ENCODE data around the gene ACER3.
"Not testable (repeated sequence)": the region's sequence is repeated elsewhere in the genome, so short reads cannot be mapped to it uniquely, and the experiment has no call there.

Gene ACER3

DNA sequence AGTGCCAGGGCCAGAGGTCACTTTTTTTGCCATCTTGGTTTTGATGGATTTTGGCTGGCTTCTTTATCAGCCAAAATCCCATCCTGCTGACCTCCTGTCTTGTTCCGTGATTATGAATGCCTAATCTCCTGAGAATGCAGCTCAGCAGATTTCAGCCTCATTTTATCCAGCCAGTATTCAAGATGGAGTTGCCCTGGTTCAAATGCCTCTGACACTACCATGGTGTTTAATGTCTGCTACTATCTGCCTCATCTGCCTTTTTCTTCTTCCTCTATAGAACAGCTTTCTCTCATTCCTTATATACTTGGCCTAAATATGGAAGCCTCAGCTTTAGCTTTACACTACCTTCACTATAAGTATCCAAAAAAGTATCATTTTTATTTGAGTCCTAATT is 50.7 kb downstream of the ACER3 start:
- DNase-seq (ENCODE audit: extremely low spot score, insufficient read length, low read depth) = no peak
- no peak for FAIRE-seq

DNA sequence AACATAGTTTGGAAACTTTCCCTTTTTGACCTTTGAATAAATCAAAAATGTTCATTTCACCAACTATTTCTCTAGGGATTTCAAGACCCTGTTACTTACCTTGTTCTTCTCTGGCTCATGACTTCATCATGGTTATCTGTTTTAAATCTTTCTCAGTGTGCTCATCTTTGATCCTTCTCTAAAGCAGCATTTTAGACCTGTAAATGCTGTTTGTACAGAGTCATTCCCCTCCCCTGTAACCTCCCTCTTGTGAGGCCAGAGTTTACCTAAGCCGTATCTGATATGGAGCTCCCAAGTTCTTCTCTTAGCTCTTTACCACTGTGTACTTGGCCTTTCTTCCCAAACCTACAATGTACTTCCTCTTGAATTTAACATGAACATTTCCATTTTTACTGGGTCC is 56.0 kb downstream of the ACER3 start:
- FAIRE-seq = no peak

DNA sequence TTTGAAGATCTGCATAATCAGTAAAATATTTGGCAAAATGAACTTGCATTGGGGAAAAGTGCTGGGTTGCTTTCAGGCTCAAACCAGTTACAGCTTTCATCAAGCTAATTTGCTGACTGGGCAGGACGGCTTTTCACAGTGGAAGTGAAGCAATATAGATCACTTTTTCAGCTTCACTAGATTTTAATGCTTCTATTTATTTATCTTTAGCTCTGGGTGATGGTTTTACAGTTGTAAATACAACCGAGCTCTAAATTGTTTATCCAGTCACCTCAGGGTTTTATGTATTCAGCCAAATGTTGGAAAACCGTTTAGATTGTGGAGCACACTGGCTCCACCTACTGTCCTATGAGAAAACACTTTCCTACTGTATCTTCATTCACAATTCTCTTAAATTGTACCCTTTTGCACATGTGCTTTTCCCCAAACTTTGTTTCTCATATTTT is 58.2 kb downstream of the ACER3 start:
- DNase-seq (ENCODE audit: extremely low spot score, insufficient read length, low read depth) (no peak), FAIRE-seq (peak; percentile 47)

More for the DNA sequence above, 56.0 kb downstream of the ACER3 start:
- no peak for DNase-seq (ENCODE audit: extremely low spot score, insufficient read length, low read depth)

DNA sequence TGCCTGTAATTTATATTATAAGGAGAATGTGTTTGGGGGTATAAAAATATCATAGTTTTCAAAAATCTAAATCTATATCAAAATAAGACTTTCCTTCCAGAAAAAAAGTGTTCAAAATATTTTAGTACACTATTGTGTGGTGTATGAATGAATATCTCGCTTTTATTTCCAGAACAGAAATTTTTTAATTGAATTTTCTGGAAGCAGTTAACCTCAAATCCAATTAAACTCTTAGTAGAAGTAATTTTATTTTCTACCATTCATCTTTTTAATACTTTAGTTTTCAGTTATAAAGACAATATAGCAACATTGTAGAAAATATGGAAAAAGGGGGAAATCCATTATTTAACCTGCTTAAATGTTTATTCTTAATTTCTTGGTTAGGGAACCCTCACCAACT is 58.7 kb downstream of the ACER3 start:
- DNase-seq (ENCODE audit: extremely low spot score, insufficient read length, low read depth) = no peak
- FAIRE-seq = no peak

DNA sequence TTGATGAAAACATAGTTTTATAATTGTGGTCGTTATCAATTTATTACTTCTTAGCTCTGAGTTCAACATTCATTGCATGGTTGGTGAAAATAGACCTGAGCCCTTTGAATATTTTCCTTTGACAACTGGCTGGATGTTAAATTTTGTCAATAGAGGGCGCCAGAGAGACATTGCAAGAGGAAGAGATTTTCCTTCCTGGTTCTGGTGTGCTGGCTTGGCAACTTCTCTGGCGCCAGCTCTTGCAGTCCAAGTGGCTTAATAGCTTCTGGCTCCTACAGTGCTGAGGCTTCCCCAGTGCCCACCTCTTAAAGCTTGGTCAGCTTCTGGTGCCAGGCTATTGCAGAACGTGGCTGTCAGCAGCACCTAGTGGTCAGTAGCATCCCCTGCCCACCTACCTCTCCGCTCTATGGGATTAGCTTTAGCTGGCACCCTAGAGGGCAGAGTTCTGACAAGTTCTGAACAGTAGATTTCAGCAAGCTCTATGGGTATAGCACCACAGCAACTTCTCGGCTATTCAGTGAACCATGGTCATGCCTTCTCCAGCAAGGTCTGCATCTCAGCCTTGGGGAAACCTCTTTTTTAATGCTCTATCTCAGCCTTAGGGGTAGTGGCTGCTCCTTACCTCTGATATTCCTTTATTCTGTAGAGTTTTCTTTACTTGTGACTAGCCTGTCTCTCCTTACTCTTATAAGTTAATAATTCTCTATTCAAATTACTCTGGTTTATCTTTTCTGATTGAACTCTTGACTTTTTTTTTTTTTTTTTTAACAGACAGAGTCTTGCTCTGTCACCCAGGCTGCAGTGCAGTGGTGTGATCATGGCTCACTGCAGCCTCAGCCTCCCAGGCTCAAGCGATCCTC is 59.4 kb downstream of the ACER3 start:
- FAIRE-seq = peak; percentile 78
- DNase-seq (ENCODE audit: extremely low spot score, insufficient read length, low read depth) = peak; percentile 28

DNA sequence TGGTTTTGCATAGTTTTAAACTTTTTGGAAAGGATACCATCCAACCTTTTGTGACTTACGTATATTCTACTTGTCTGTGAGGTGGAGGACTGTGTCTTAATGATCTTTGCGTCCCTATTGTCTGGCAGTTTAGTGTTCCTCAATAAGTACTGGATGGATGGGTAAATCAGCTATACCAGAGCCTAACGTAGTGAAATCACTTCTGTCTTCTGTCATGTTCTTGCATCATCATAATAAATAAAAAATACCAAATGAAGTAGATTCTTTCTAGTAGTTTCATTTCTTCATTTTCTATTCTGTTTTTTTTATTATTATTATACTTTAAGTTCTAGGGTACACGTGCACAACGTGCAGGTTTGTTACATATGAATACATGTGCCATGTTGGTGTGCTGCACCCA is 66.4 kb downstream of the ACER3 start:
- no peak for DNase-seq (ENCODE audit: extremely low spot score, insufficient read length, low read depth)
- no peak for FAIRE-seq

DNA sequence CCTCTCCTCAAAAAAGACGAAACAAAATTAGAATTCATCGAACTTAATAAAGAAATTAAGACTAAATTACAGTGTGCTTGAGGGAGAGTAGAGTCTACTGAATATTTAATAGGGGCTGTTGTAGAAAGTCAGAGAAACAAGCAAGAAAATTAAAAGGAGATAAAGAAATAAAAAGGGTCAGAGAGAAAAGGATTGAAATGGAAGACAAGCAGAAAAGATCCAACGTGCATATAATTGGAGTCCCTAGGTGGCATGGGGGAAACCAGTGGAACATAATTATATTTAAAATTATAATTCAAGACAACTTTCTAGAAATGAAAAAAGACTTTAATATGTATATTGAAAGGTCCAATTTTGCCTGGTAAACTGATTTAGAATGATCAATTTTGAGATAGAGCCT is 74.3 kb downstream of the ACER3 start:
- DNase-seq (ENCODE audit: extremely low spot score, insufficient read length, low read depth) (no peak), FAIRE-seq (no peak)

DNA sequence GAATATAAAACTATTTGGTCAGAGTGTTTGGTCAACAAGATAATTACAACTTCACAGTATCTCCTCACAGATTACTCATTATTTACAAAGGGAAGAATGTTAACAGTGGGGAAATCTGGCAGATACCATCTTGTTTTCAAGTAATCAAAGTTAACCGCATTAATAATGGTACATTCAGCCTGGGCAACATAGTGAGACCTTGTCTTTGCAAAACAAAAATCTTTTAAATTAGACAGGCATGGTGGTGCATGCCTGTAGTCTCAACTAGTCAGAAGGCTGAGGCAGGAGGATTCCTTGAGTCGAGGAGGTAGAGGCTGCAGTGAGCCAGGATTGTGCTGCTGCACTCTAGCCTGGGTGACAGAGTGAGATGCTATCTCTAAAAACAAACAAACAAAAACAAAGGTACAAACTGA is 78.5 kb downstream of the ACER3 start:
- no peak for FAIRE-seq

DNA sequence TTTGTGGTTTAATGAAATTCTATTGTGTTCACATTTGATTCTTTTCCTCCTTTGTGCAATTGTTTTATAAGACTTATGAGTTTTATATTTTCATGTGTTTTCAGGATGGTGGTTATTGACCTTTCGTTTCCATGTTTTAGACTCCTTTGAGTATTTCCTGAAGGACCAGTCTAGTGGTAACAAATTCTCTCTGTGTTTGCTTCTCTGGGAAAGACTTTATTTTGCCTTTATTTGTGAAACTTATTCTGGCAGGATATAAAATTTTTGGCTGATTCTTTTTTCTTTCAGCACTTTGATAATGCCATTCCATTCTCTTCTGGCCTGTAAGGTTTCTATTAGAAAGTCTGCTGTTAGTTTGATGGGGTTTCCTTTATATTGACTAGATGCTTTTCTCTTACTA is 83.5 kb downstream of the ACER3 start:
- DNase-seq (ENCODE audit: extremely low spot score, insufficient read length, low read depth) (no peak), FAIRE-seq (no peak)

More for the DNA sequence above, 78.5 kb downstream of the ACER3 start:
- no peak for DNase-seq (ENCODE audit: extremely low spot score, insufficient read length, low read depth)

DNA sequence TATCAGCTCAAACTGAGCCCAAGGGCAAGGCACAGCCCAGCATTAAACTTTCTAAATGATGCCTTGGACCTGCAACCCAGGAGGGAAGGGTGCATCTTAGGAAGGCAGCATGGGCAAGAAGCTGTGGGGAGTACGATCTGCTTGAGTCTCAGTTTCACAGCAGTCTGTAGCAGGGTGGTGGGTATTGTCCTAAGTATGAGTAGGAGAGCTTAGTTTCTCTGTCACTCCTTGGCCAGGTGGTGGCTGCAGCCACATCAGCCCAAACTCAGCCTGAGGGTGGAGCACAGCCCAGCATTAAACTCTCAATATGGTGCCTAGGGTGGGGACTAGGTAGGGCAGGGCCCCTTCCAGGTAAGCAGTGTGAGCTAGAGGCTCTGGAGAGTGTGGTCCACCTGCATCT is 85.5 kb downstream of the ACER3 start:
- FAIRE-seq (no peak), DNase-seq (ENCODE audit: extremely low spot score, insufficient read length, low read depth) (no peak)

DNA sequence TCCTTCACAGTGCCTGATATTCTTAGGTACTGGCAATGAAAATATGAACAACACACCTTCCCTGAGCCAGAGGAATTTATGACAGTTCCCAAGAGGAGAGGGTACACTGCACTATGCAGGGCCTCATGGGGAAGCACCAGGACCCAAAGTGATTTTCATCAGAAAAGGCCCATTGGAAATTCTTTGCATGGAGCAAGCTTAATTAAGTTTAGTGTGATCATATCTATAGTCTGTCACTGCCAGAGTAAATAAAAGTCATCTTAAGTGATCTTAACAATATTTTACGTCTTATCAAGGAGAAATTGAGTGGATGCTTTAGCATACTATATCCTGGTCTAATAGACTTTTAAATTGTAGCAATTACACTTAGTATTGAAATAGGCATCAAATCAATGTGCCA is 86.5 kb downstream of the ACER3 start:
- FAIRE-seq = no peak
- no peak for DNase-seq (ENCODE audit: extremely low spot score, insufficient read length, low read depth)

DNA sequence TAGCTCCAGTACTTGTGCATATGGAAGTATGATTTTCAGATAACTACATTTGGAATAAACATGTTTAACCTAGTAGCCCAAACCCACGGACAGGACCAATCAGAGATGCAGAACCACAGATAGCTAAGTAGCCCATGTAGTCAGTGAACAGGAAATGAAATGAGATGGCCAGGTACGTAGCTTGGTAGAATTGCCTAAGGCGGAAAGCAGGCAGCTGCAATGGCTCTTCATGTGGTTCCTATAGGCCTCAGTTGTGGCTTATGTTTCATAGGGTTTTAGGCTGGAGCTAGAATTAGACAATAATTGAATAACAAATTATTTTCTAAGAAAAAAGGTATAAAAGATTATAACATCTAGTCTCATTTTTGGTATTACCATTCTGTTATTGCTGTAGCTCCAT is 87.1 kb downstream of the ACER3 start:
- DNase-seq (ENCODE audit: extremely low spot score, insufficient read length, low read depth) (no peak), FAIRE-seq (no peak)

DNA sequence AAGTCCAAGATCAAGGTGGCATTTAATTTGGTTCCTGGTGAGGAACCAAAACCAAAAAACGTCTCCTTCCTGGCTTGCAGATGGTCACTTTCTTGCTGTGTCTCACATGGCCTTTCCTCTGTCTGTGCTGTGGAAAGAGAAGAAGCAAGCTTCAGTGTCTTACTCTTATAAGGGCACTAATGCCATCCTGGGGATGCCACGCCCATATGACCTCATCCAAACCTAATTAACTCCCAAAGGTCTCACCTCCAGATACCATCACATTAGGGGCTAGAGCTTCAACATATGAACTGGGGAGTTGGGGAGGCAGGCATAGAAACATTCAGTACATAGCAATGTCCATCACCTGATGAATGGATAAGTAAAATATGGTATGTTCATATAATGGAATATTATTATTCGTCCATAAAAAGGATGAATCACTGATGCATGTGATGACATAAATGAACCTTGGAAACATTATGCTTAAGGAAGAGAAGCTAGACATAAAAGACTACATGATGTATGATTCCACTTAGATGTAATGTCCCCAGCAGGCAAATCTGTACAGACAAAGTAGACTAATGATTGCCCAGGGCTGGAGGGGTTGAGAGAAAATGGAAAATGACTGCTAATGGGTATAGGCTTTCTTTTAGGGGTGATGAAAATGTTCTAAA is 94.9 kb downstream of the ACER3 start:
- no peak for DNase-seq (ENCODE audit: extremely low spot score, insufficient read length, low read depth)
- FAIRE-seq = no peak

DNA sequence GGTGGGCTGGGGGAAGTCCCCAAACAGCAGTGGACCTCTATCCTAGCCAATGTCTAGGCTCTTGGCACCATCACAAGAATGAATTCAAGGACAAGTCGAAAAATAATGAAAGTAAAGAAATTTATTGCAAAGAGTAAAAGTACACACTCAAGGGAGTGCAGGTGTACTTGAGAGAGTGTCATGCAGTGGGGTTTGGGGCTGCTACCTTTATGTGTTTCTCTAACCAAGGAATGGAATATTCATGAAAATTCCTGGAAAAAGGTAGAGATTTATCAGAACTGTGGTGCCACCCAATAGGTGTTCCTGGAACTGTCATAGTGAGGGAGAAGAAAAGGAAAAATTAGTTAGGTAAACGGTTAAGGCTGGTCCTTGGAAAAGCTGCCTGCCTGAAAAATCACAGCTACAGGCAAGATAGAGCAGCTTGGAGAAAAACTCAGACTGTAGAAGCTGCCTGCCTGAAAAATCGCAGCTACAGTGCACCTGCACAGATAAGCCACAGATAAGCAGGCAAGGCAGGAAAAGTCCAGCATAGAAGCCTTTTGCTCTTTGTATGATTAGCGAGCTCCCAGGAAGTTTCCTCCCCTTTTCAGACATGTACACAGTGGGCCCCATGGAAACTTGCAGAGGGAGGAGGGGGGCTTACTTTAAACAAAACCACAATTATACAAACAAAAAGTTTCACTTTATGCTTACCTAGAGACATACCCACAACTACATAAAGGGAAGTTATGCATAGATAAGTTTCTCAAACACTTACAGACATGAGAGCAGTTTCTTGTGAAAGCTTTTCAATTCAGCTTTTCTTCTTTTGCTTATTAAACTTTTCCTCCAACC is 102.1 kb downstream of the ACER3 start:
- FAIRE-seq (no peak), DNase-seq (ENCODE audit: extremely low spot score, insufficient read length, low read depth) (no peak)

DNA sequence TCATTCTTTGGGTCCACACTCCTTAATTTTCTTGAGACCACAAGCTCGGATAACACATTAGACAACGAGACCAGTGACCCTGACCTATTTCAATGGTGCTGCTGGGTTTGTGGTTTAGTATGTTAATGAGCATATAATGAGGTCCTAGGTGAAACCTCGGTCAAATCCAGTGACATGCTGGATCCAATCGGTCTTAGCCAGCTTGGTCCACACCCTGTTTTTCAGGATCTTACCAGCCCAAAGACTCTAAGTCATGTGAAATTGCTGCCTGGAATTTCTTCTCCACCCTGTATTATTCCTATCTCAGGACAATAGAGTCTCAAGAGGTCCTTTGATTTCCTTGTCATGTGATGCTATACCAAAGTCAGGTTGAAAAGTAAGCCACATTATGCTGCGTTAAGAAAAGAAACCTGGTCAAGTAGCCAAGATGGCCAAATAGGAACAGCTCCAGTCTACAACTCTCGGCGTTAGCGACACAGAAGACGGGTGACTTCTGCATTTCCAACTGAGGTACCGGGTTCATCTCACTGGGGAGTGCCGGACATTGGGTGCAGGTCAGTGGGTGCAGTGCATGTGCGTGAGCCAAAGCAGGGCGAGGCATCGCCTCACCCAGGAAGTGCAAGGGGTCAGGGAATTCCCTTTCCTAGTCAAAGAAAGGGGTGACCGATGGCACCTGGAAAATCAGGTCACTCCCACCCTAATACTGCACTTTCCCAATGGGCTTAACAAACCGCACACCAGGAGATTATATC is 102.9 kb downstream of the ACER3 start:
- not testable (repeated sequence) for DNase-seq (ENCODE audit: extremely low spot score, insufficient read length, low read depth); FAIRE-seq

DNA sequence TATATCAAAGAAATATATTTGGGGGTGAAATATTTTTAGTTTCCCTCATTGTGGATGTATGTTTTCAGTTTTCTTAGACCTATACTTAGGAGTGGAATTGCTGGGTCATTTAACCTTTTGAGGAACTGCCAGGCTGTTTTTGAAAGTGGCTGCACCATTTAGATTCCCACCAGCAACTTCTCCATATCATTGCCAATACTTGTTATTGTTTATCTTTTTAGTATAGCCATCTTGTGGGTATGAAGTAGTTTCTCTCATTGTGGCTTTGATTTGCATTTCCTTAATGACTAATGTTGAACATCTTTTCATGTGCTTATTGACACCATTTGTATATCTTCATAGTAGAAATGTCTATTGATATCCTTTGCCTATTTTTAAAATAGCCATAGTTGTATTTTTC is 111.3 kb downstream of the ACER3 start:
- DNase-seq (ENCODE audit: extremely low spot score, insufficient read length, low read depth) (no peak), FAIRE-seq (no peak)

DNA sequence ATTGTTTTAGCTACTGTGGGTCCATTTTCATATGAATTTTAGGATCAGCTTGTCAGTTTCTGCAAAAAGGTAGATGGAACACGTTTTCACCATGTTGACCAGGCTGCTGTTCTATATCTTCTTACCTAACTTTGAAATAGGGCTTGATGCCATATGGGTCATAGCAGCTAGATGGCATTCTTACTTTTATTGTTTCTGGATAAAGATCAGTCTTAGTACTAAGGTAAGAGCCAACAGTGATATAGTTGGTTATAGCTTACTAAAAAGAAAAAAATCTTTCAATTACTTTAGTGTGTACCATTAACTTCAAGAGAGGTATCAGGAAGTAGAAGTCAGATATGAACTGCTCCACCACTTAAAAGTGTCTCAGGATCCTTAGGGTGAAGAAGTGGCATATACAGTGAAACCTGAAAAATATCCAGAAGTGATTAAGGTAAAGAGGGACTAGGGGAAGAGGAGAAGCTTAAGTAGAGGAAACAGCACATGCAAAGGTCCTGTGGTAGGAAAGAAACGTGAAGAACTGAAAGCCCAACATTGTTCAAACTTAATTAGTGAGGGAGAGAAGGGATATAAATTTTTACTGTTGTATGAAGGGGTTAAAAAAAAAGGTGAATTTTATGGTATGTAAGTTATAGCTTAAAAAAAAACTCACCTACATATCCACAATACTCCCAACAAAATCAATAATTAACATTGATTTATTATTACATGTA is 113.6 kb downstream of the ACER3 start:
- no peak for DNase-seq (ENCODE audit: extremely low spot score, insufficient read length, low read depth)

DNA sequence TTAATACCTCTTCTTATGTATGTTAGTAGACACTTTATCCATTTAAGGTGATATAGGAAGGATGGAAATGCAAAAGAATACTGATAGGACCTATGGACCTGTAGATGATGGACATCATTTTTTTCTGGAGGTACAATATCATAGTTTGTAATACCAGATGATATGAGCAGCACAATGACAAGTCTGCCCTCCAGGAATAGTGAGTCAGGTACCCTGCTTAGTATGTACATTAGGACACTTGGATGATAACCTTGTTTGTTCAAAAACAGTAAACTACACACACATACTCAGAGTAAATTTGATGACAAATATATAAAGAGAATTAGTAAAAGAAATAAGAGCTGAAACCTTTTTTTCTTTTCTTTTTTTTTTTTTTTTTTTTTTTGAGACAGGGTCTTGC is 114.8 kb downstream of the ACER3 start:
- FAIRE-seq (no peak), DNase-seq (ENCODE audit: extremely low spot score, insufficient read length, low read depth) (no peak)

More for the DNA sequence above, 113.6 kb downstream of the ACER3 start:
- no peak for FAIRE-seq

DNA sequence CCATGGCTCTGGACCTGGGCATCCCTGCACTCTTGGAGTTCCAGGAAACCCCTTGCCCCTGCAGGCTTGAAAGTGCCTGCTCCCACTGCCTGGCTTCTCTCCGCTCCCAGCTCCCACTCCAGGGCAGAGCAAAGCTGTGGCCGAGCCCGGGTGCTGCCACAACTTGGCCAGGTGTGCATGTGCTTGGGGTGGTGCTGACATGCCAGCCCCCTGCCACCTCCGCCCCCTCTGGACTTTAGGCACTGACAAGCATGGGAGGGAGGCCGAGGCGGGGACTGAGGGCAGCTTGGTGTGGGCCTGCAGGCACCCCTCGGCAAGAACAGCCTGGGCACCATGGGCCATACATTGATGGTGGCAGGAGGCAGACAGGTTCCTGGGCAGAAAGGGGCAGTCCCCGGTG is 117.1 kb downstream of the ACER3 start:
- FAIRE-seq = no peak

More for the DNA sequence above, 117.1 kb downstream of the ACER3 start:
- DNase-seq (ENCODE audit: extremely low spot score, insufficient read length, low read depth) = no peak
